T-cell (primary cell): ENCODE measurements around the gene INSRR. TPM values are rescaled to one million over a fixed set of nuclear protein-coding genes. Genes with fewer than 3 reads are reported as not detected.

ENCODE experiments used
- ATAC-seq, 4 experiments: fragments of 200-7000 bp in 3 of 4; fragments of 150-1000 bp in 1 of 4; cut with Tn5 transposase; replicated peaks in 1 of 4; 1 replicate in 3 of 4; 2 replicates in 1 of 4; pipeline ENCODE4 v1.10.0; 2021; ENCODE audit warnings: moderate library complexity in 3 of 4, mild to moderate bottlenecking in 2 of 4, moderate number of reproducible peaks in 1 of 4
- CTCF ChIA-PET, 2 donors: fragments of 300-600 bp; sonication (Branson Sonifier 250); formaldehyde crosslinking; loops; one replicate each; lab custom pipeline; 2022; ENCODE audit warnings: antibody characterized with exemption in 2 of 2; lab: Charles Lee
- POLR2A ChIA-PET, 2 donors: fragments of 300-600 bp; sonication (Branson Sonifier 250); formaldehyde crosslinking; loops; one replicate each; lab custom pipeline; 2022; ENCODE audit warnings: antibody characterized with exemption in 2 of 2; lab: Charles Lee
- DNase-seq, 35 experiments: peaks; one replicate each; pipeline versions ENCODE4 v3.0.0 to v3.0.0-alpha.2; 2013 to 2023
- H3K27ac ChIP-seq: one replicate; pipeline ENCODE4 v1.5.1; 2013; ENCODE audit warnings: low read length
- H3K27me3 ChIP-seq, 2 experiments: replicated peaks in 1 of 2; 1 replicate in 1 of 2; 2 replicates in 1 of 2; pipeline versions ENCODE4 v1.6.1 to v1.7.0; 2013; ENCODE audit warnings: low read length in 1 of 2, mixed read lengths in 1 of 2; ENCODE audit not compliant: control insufficient read depth in 2 of 2, insufficient read depth in 2 of 2; ENCODE audit errors: extremely low read depth in 1 of 2
- H3K36me3 ChIP-seq, 2 donors: 1 replicate in 1 of 2; 2 replicates in 1 of 2; pipeline versions ENCODE4 v1.6.1 to v1.7.0; 2013; ENCODE audit warnings: low read length in 1 of 2; ENCODE audit not compliant: control insufficient read depth in 2 of 2, insufficient read depth in 1 of 2; ENCODE audit errors: extremely low read depth in 1 of 2
- H3K4me1 ChIP-seq, 2 experiments: 1 replicate in 1 of 2; 2 replicates in 1 of 2; pipeline versions ENCODE4 v1.6.1 to v1.7.0; 2013; ENCODE audit warnings: low read length in 2 of 2, mixed read lengths in 1 of 2; ENCODE audit not compliant: insufficient read depth in 2 of 2, control insufficient read depth in 1 of 2; ENCODE audit errors: extremely low read depth in 1 of 2
- H3K4me3 ChIP-seq, 2 donors: 1 replicate in 1 of 2; 2 replicates in 1 of 2; pipeline versions ENCODE4 v1.5.1 to v1.7.0; 2013; ENCODE audit warnings: mild to moderate bottlenecking in 2 of 2, low read length in 1 of 2, moderate library complexity in 1 of 2; ENCODE audit not compliant: control insufficient read depth in 1 of 2; ENCODE audit errors: extremely low read depth in 1 of 2
- H3K9me3 ChIP-seq: 2 replicates; pipeline ENCODE4 v1.7.0; 2013
- H3K27ac Mint-ChIP-seq, 2 donors: one replicate each; pipeline ENCODE4 v1.8.0; 2020 to 2021; ENCODE audit warnings: mild to moderate bottlenecking in 2 of 2, mixed read lengths in 2 of 2
- H3K27me3 Mint-ChIP-seq, 2 donors: one replicate each; pipeline ENCODE4 v1.8.0; 2021 to 2022; ENCODE audit warnings: mixed read lengths in 2 of 2
- H3K36me3 Mint-ChIP-seq: one replicate; pipeline ENCODE4 v1.8.0; 2021; ENCODE audit warnings: mixed read lengths
- H3K4me1 Mint-ChIP-seq, 3 donors: one replicate each; pipeline ENCODE4 v1.8.0; 2020 to 2022; ENCODE audit warnings: mixed read lengths in 3 of 3, mild to moderate bottlenecking in 1 of 3
- H3K4me3 Mint-ChIP-seq, 3 donors: one replicate each; pipeline ENCODE4 v1.8.0; 2020 to 2022; ENCODE audit warnings: mild to moderate bottlenecking in 3 of 3, mixed read lengths in 3 of 3, moderate library complexity in 3 of 3
- H3K9me3 Mint-ChIP-seq, 3 donors: one replicate each; pipeline ENCODE4 v1.8.0; 2020 to 2022; ENCODE audit warnings: mixed read lengths in 3 of 3
- WGBS: methylation state at CpG from one replicate; pipeline ENCODE4 v1.1.5; 2013; ENCODE audit warnings: missing lambda C conversion rate; ENCODE audit not compliant: insufficient coverage; 5-methylcytosine and 5-hydroxymethylcytosine counted together
- total RNA-seq, 35 experiments: library from RNA in 6 of 35; stranded (reverse) in 6 of 35; fragments of 120-200 nt in 1 of 35; gene quantifications; one replicate each; pipeline versions ENCODE4 v1.2.1 to v1.2.4 and lab custom pipeline; 2013 to 2026

INSRR gene
- total RNA-seq, 5 donors from 2014 or later (not counting 1 experiment from before 2014, with no cell fraction given), result 0.07 TPM; not detected in 4

DNA sequence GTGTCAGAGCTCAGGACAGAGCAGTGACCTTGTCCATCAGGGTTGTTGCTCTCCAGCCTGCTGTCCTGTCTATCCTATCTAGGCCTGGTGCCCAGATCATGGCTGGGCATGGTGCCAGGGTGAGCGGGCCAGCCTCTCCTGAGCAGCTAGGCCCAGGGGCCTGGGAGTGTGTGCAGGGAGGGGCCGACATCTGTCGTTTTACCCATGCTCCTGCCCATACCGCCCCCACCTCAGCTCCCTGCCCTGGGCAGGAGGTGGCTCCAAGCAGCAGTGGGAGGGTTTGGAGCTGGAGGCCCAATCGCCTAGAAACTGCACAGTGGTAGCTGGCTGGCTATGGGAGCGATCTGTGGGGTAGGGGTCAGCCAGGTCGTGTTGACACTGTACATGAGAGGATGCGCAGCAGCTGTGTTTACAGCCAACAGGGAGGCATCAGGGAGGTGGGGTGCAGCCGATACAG, 6.5 kb downstream of the INSRR start:
- DNase-seq (no peak), ATAC-seq (no peak)
- Mint-ChIP-seq H3K9me3 (no peaks in the 10 kb centered on the region), H3K27ac (no peak overlapping the region), H3K4me1 (peaks cover 14 to 18% (median 17%) of the 10 kb centered on the region in 3 donors), H3K36me3 (no peaks in the 10 kb centered on the region), H3K4me3 (no peak overlapping the region), H3K27me3 (peaks cover 4 to 14% of the 10 kb centered on the region in 2 donors)
- ChIA-PET CTCF (interaction anchor here in 1 of 2 donors (0.5 to 1.5 kb wide), 2 partner anchors 14 to 126 kb away, joined by 3 to 4 read pairs; no protein-coding TSS in a partner anchor), POLR2A (no interaction called here)
- no peak overlapping the region for H3K27ac ChIP-seq
- H3K4me3 ChIP-seq, result no peak overlapping the region
- WGBS, result 73% methylated on average over 4 of the region's 9 CpGs
- H3K4me1 ChIP-seq, result peaks cover 0 to 15% of the 10 kb centered on the region in 2 experiments
- no peaks in the 10 kb centered on the region for H3K9me3 ChIP-seq
- H3K27me3 ChIP-seq, result peaks cover 3 to 49% of the 10 kb centered on the region in 2 experiments
- no peaks in the 10 kb centered on the region for H3K36me3 ChIP-seq

DNA sequence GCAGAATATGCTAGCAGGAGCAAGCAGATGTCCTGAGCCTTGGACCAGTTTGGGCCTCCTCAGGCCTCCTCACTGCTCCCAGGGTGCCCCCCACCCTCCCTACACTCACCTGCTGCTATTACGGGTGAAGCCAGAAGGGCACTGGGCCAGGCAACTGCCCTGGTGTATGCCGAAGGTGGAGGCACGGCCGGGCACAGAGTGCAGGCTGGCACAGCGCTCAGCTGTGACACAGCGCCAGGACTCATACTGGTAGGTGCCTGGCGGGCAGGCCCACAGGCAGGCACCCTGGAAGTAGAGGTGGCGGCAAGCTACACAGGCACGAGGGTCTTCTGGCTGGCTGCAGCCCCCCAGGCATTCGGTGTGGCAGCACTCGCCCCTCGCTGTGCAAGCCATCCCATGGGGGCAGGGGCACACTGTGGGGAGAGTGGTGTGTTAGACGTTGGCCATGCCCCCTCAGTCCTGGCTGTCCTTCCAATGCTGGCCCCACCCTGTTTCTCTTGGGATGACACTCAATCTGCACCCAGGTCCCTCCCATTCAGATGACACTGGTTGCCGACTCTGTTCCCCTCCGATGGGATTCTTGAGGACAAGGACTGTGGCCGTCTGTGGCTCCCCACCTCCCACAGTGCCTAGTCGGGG, 7.0 kb downstream of the INSRR start:
- no peak for ATAC-seq
- no peak overlapping the region for H3K27ac ChIP-seq
- no peak overlapping the region for H3K27ac Mint-ChIP-seq
- H3K27me3 ChIP-seq, result peaks cover 3 to 48% of the 10 kb centered on the region in 2 experiments
- H3K4me1 Mint-ChIP-seq, result peaks cover 14 to 22% (median 20%) of the 10 kb centered on the region in 3 donors
- POLR2A ChIA-PET, result no interaction called here
- H3K36me3 ChIP-seq, result no peaks in the 10 kb centered on the region
- H3K4me1 ChIP-seq, result peaks cover 0 to 15% of the 10 kb centered on the region in 2 experiments
- DNase-seq, result no peak
- H3K4me3 Mint-ChIP-seq, result no peak overlapping the region
- CTCF ChIA-PET, result interaction anchor here in 1 of 2 donors (1.5 kb wide), 1 partner anchor 13 kb away, joined by 4 read pairs; no protein-coding TSS in a partner anchor
- H3K4me3 ChIP-seq, result no peak overlapping the region
- H3K9me3 Mint-ChIP-seq, result no peaks in the 10 kb centered on the region
- H3K9me3 ChIP-seq, result no peaks in the 10 kb centered on the region
- peaks cover 3 to 18% of the 10 kb centered on the region in 2 donors for H3K27me3 Mint-ChIP-seq
- H3K36me3 Mint-ChIP-seq, result no peaks in the 10 kb centered on the region
- WGBS, result 88% methylated on average over 17 of the region's 17 CpGs

DNA sequence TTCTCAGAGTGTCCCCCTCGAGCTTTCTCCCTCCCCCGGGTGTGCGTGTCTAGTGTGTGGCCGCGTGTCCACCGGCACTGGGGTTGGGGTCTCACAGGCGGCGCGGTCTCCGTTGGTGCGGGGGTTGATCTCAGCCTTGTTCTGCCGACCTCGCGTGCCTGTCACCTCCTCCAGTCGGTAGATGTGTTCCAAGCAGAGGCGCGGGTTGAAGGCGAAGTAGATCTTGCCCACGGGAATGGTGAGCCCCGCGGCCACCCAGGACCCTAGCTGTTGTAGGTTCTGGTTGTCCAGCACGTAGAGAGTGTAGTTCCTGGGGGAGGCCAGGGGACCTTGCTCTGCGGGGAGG, 9.8 kb downstream of the INSRR start:
- Mint-ChIP-seq H3K27me3 (peaks cover 4 to 36% of the 10 kb centered on the region in 2 donors), H3K4me1 (peaks cover 21 to 36% (median 36%) of the 10 kb centered on the region in 3 donors), H3K9me3 (no peaks in the 10 kb centered on the region), H3K4me3 (peak overlapping the region; percentile 17 to 71 (median 56)), H3K27ac (peak overlapping the region in 1 of 2 donors; percentile 2), H3K36me3 (no peaks in the 10 kb centered on the region)
- Histone ChIP-seq H3K9me3 (no peaks in the 10 kb centered on the region), H3K36me3 (no peaks in the 10 kb centered on the region), H3K27ac (peak overlapping the region; percentile 3), H3K4me3 (peak overlapping the region in 1 of 2 donors; percentile 18), H3K27me3 (peaks cover 9 to 63% of the 10 kb centered on the region in 2 experiments), H3K4me1 (peaks cover 0 to 30% of the 10 kb centered on the region in 2 experiments)
- ATAC-seq, result no peak
- no peak for DNase-seq
- ChIA-PET CTCF (interaction anchor here (0.6 to 1.9 kb wide), 5 partner anchors 10 to 101 kb away, joined by 4 to 16 read pairs (median 8); no protein-coding TSS in a partner anchor), POLR2A (no interaction called here)
- 47% methylated on average over 14 of the region's 23 CpGs for WGBS

DNA sequence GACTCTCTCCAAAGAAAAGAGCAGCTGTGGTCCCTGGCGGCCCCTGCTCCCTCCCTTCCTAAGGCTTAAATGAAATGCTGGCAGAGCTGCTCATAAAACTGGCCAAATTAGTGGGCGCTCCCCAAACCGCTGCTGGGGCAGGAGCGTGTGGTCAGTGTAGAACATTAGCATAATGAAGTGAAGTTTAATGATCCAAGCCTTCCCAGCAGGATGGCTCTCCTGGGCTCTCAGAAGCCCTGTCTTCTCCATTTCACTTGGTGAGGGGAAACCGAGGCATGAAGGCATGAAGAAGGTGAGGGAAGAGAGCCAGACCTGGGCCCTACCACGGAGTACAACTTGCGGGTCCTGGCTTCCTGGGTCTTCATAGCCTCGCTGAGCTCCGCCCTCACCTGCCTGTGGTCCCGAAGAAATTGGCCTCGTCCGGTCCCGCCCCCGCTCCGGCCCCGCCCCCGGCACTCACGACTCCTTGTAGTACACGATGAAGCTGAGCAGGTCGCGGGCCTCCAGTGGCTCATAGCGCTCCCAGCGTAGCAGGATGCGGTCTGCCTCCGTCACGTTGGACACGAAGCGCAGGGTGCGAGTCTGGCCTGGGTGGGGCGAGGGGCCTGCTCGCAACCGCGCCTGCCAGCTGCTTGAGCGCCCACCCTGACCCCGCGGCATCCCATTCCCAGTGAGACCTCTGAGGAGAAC, 10.3 kb downstream of the INSRR start:
- CTCF ChIA-PET, result interaction anchor here (0.6 to 1.9 kb wide), 7 partner anchors 9 to 101 kb away, joined by 3 to 16 read pairs (median 5); no protein-coding TSS in a partner anchor
- Mint-ChIP-seq H3K27ac (peak overlapping the region; percentile 16 to 36), H3K36me3 (no peaks in the 10 kb centered on the region), H3K27me3 (peaks cover 9 to 41% of the 10 kb centered on the region in 2 donors), H3K9me3 (no peaks in the 10 kb centered on the region), H3K4me1 (peaks cover 24 to 39% (median 39%) of the 10 kb centered on the region in 3 donors), H3K4me3 (peak overlapping the region; percentile 24 to 71 (median 56))
- H3K27me3 ChIP-seq, result peaks cover 10 to 65% of the 10 kb centered on the region in 2 experiments
- H3K36me3 ChIP-seq, result no peaks in the 10 kb centered on the region
- POLR2A ChIA-PET, result no interaction called here
- ATAC-seq (peak; percentile 82 to 91 (median 88)), DNase-seq (peak; percentile 53 to 85 (median 76))
- peak overlapping the region; percentile 3 for H3K27ac ChIP-seq
- WGBS, result 7% methylated on average over 34 of the region's 36 CpGs
- no peaks in the 10 kb centered on the region for H3K9me3 ChIP-seq
- H3K4me3 ChIP-seq, result peak overlapping the region; percentile 17 to 18
- peaks cover 0 to 30% of the 10 kb centered on the region in 2 experiments for H3K4me1 ChIP-seq

DNA sequence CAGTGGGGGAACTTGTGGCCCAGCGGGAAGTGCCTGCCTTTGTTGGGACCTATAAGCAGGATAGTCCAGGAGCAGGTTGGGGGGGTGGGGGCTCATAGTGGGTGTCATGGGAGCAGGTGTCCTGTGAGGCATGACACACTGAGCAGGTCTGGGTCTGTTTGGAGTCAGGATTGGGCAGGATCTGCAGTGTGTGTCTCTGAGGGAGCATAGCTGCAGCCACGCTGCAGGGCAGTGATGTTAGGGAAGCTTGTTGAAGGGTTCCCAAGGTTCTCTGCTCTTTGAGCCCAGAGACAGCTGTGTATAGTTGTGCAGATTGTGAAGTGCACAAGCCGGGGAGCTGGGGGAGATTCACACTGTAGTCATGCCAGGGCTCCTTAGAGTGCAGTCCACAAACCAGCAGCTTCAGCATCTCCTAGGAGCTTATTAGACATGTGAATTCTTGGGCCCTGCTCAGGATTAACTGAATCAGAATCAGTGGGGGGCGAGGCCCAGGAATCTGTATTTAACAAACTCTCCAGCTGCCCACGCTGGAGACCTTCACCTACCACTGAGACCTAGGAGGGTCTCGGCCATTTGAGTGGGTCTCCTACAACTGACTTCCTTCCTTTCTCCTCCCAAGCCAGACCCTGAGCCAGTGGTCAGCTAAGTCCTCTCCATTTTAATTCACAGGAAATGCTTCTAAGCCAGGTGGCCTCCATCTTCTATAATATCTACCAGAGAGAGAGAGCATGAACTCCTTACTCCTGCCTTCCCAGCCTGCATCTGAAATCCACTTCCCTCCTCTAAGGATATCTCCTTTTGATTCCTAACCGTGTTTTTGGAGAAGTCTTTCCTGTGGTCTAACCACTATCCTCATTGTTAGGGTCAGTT, 11.1 kb downstream of the INSRR start:
- POLR2A ChIA-PET, result no interaction called here

More for the DNA sequence above, 11.1 kb downstream of the INSRR start:
- Histone ChIP-seq H3K9me3 (no peaks in the 10 kb centered on the region), H3K4me1 (peaks cover 0 to 30% of the 10 kb centered on the region in 2 experiments), H3K4me3 (peak overlapping the region in 1 of 2 donors; percentile 17), H3K27ac (no peak overlapping the region), H3K36me3 (no peaks in the 10 kb centered on the region), H3K27me3 (peaks cover 10 to 73% of the 10 kb centered on the region in 2 experiments)
- ATAC-seq (no peak), DNase-seq (no peak)
- Mint-ChIP-seq H3K27me3 (peaks cover 15 to 48% of the 10 kb centered on the region in 2 donors), H3K9me3 (no peaks in the 10 kb centered on the region), H3K4me1 (peaks cover 24 to 39% (median 39%) of the 10 kb centered on the region in 3 donors), H3K4me3 (peak overlapping the region; percentile 24 to 71 (median 56)), H3K36me3 (peaks cover 2% of the 10 kb centered on the region), H3K27ac (peak overlapping the region; percentile 6 to 36)
- WGBS, result 81% methylated on average over 6 of the region's 7 CpGs
- CTCF ChIA-PET, result interaction anchor here (0.7 to 1.9 kb wide), 5 partner anchors 9 to 40 kb away, joined by 3 to 16 read pairs (median 5); no protein-coding TSS in a partner anchor
